ENCODE measurements around the gene NDUFB2. TPM values are rescaled to one million over a fixed set of nuclear protein-coding genes. Genes with fewer than 3 reads are reported as not detected.

Gene NDUFB2
- total and polyA plus RNA-seq, 9 of the 15 experiments (the other 6 are each of a cell fraction or from before 2014, with no cell fraction given), result 220 to 2,075 (median 320) TPM

GRCh38 chr7:140696680-140697446, at the start of gene NDUFB2 (continued):
- TF ChIP-seq ZNF407 (IDR thresholded peaks at IDR 0.05; ENCODE audit: low read depth) (no peak), IRF1 (CRISPR knock-in tag; IDR thresholded peaks at IDR 0.05; ENCODE audit: borderline replicate concordance) (no peak), GATAD2B (IDR thresholded peaks at IDR 0.05; ENCODE audit: borderline replicate concordance) (peak; percentile 10; the same call in 1 of the 2 replicates), NR0B1 (IDR thresholded peaks at IDR 0.05; ENCODE audit: partially characterized antibody) (no peak), HEY1 (CRISPR knock-in tag; IDR thresholded peaks at IDR 0.05; ENCODE audit: borderline replicate concordance) (peak; percentile 15; the same call in 1 of the 2 replicates), SP1 (CRISPR knock-in tag; IDR thresholded peaks at IDR 0.05) (peak; percentile 91), GTF3C2 (IDR thresholded peaks at IDR 0.05; ENCODE audit: borderline replicate concordance, extremely low read depth, insufficient read length) (no peak), PHF20 (IDR thresholded peaks at IDR 0.05; ENCODE audit: partially characterized antibody) (peak; percentile 29), MAZ (CRISPR knock-in tag; conservative IDR thresholded peaks at IDR 0.05 in 1 of 2, IDR thresholded peaks at IDR 0.05 in 1 of 2) (peak; percentile 95), PKNOX1 (IDR thresholded peaks at IDR 0.05) (no peak), ZNF696 (CRISPR knock-in tag; conservative IDR thresholded peaks at IDR 0.05) (no peak)

Data from K562 (cell line).